H1 (cell line): ENCODE data around the gene YPEL4. TPM values are rescaled to one million over a fixed set of nuclear protein-coding genes. Genes with fewer than 3 reads are reported as not detected.

Experiments used
- CTCF ChIA-PET: fragments of 300-600 bp; sonication (Branson Sonifier 250); formaldehyde crosslinking; loops from one replicate; lab custom pipeline; 2021; ENCODE audit not compliant: partially characterized antibody; lab: Charles Lee
- POLR2A ChIA-PET: fragments of 300-600 bp; sonication (Branson Sonifier 250); formaldehyde crosslinking; loops from one replicate; lab custom pipeline; 2021; ENCODE audit warnings: inconsistent platforms; ENCODE audit not compliant: partially characterized antibody; lab: Charles Lee
- DNase-seq, 2 experiments: peaks; one replicate each; pipeline versions ENCODE4 v3.0.0 to v3.0.0-alpha.2; 2010 to 2022; ENCODE audit warnings: low spot score in 2 of 2, low read depth in 1 of 2, mixed read lengths in 1 of 2
- FAIRE-seq: peaks from 2 replicates; lab custom pipeline; 2011; peaks lifted over from hg19 to GRCh38; lab: Jason Lieb, UNC
- H2AFZ ChIP-seq: 2 replicates; pipeline ENCODE4 v1.8.1; 2012; ENCODE audit warnings: low read length, inconsistent platforms
- H2AK5ac ChIP-seq: 2 replicates; pipeline ENCODE4 v1.6.1; 2013; ENCODE audit warnings: low read depth, low read length
- H2BK120ac ChIP-seq: replicated peaks from 2 replicates; pipeline ENCODE3; 2013; ENCODE audit warnings: low read depth, low read length, inconsistent platforms
- H2BK12ac ChIP-seq: 2 replicates; pipeline ENCODE4 v1.6.1; 2013; ENCODE audit warnings: low read depth, low read length
- H2BK15ac ChIP-seq: 2 replicates; pipeline ENCODE4 v1.6.1; 2013; ENCODE audit warnings: low read length
- H2BK20ac ChIP-seq: 2 replicates; pipeline ENCODE4 v1.6.1; 2013; ENCODE audit warnings: low read length
- H2BK5ac ChIP-seq: 2 replicates; pipeline ENCODE4 v1.6.1; 2013; ENCODE audit warnings: low read depth, low read length
- H3K14ac ChIP-seq: 2 replicates; pipeline ENCODE4 v1.6.1; 2013; ENCODE audit warnings: inconsistent platforms; ENCODE audit not compliant: insufficient read length
- H3K18ac ChIP-seq: 2 replicates; pipeline ENCODE4 v1.6.1; 2013; ENCODE audit warnings: low read length; ENCODE audit errors: extremely low read depth
- H3K23ac ChIP-seq: 2 replicates; pipeline ENCODE4 v1.6.1; 2013; ENCODE audit warnings: inconsistent platforms; ENCODE audit not compliant: insufficient read length
- H3K23me2 ChIP-seq: 2 replicates; pipeline ENCODE4 v1.6.1; 2013; ENCODE audit warnings: low read depth, low read length
- H3K27ac ChIP-seq: 2 replicates; pipeline ENCODE4 v1.6.1; 2011; ENCODE audit warnings: low read depth, low read length, inconsistent platforms
- H3K27me3 ChIP-seq, 4 experiments: replicated peaks in 1 of 4; 1 replicate in 1 of 4; 2 replicates in 3 of 4; pipeline versions ENCODE4 v1.6.1 to v1.8.1; 2011 to 2013; ENCODE audit warnings: low read length in 3 of 4, mild to moderate bottlenecking in 3 of 4, inconsistent platforms in 2 of 4, mixed read lengths in 2 of 4, moderate library complexity in 1 of 4; ENCODE audit not compliant: control insufficient read depth in 3 of 4, insufficient read depth in 3 of 4; ENCODE audit errors: extremely low read depth in 1 of 4
- H3K36me3 ChIP-seq, 4 experiments: 2 replicates each; pipeline versions ENCODE4 v1.6.1 to v1.8.1; 2011 to 2013; ENCODE audit warnings: mild to moderate bottlenecking in 4 of 4, low read length in 3 of 4, moderate library complexity in 2 of 4, control low read depth in 1 of 4, inconsistent platforms in 1 of 4; ENCODE audit not compliant: insufficient read depth in 4 of 4, control insufficient read depth in 2 of 4
- H3K4ac ChIP-seq: replicated peaks from 2 replicates; pipeline ENCODE3; 2013; ENCODE audit warnings: low read length, low read depth, mixed read lengths, inconsistent platforms; ENCODE audit not compliant: insufficient read length
- H3K4me1 ChIP-seq, 4 experiments: replicated peaks in 1 of 4; 1 replicate in 1 of 4; 2 replicates in 3 of 4; pipeline versions ENCODE4 v1.6.1 to v1.8.1; 2011 to 2013; ENCODE audit warnings: low read length in 3 of 4, inconsistent platforms in 2 of 4, mixed read lengths in 1 of 4; ENCODE audit not compliant: insufficient read depth in 4 of 4, control insufficient read depth in 3 of 4
- H3K4me2 ChIP-seq, 2 experiments: 2 replicates each; pipeline versions ENCODE4 v1.6.1 to v1.8.1; 2011 to 2013; ENCODE audit warnings: low read depth in 2 of 2, low read length in 2 of 2, control low read depth in 1 of 2, inconsistent platforms in 1 of 2, mild to moderate bottlenecking in 1 of 2; ENCODE audit not compliant: insufficient read depth in 1 of 2
- H3K4me3 ChIP-seq, 4 experiments: fragments of 200-600, 300-600 bp in 1 of 4; sonication (generic), shearing (Covaris generic), sonication (Bioruptor Twin) in 1 of 4; 2 replicates each; pipeline versions ENCODE4 v1.5.1 to v1.8.1; 2011 to 2016; ENCODE audit warnings: low read length in 4 of 4, low read depth in 3 of 4, control low read depth in 2 of 4, inconsistent platforms in 2 of 4, mild to moderate bottlenecking in 2 of 4, mixed read lengths in 1 of 4, moderate library complexity in 1 of 4; ENCODE audit not compliant: insufficient read depth in 2 of 4; ENCODE audit errors: extremely low read depth in 1 of 4
- H3K56ac ChIP-seq: replicated peaks from 2 replicates; pipeline ENCODE3; 2013; ENCODE audit warnings: low read depth, mild to moderate bottlenecking, mixed read lengths, low read length, inconsistent platforms; ENCODE audit not compliant: insufficient read length
- H3K79me1 ChIP-seq: 2 replicates; pipeline ENCODE4 v1.6.1; 2013; ENCODE audit warnings: low read depth, low read length, control low read depth
- H3K79me2 ChIP-seq, 2 experiments: 2 replicates each; pipeline versions ENCODE4 v1.6.1 to v1.8.1; 2012 to 2013; ENCODE audit warnings: low read length in 2 of 2, mild to moderate bottlenecking in 2 of 2, inconsistent platforms in 1 of 2; ENCODE audit not compliant: insufficient read depth in 2 of 2, control insufficient read depth in 1 of 2
- H3K9ac ChIP-seq, 4 experiments: replicated peaks in 1 of 4; 1 replicate in 1 of 4; 2 replicates in 3 of 4; pipeline versions ENCODE4 v1.6.1 to v1.8.1; 2011 to 2013; ENCODE audit warnings: low read depth in 3 of 4, low read length in 3 of 4, control low read depth in 2 of 4, mild to moderate bottlenecking in 2 of 4, moderate library complexity in 2 of 4, inconsistent platforms in 1 of 4; ENCODE audit errors: extremely low read depth in 1 of 4
- H3K9me3 ChIP-seq, 2 experiments: 2 replicates each; pipeline versions ENCODE4 v1.6.1 to v1.8.1; 2012 to 2013; ENCODE audit warnings: mild to moderate bottlenecking in 2 of 2, moderate library complexity in 2 of 2, control low read depth in 1 of 2, inconsistent platforms in 1 of 2, low read depth in 1 of 2, low read length in 1 of 2, mixed read lengths in 1 of 2; ENCODE audit not compliant: insufficient read depth in 2 of 2
- H4K20me1 ChIP-seq, 2 experiments: replicated peaks in 1 of 2; 2 replicates each; pipeline versions ENCODE3 to v1.8.1; 2011 to 2013; ENCODE audit warnings: inconsistent platforms in 2 of 2, low read length in 2 of 2, mild to moderate bottlenecking in 1 of 2; ENCODE audit not compliant: insufficient read depth in 2 of 2, control insufficient read depth in 1 of 2
- H4K5ac ChIP-seq: 2 replicates; pipeline ENCODE4 v1.6.1; 2013; ENCODE audit warnings: low read length, low read depth, mixed read lengths, inconsistent platforms; ENCODE audit not compliant: insufficient read length
- H4K8ac ChIP-seq: 2 replicates; pipeline ENCODE4 v1.8.0; 2013; ENCODE audit warnings: mild to moderate bottlenecking, moderate library complexity, low read length, inconsistent platforms; ENCODE audit not compliant: insufficient read depth; ENCODE audit errors: extremely low read depth
- H4K91ac ChIP-seq: replicated peaks from 2 replicates; pipeline ENCODE3; 2013; ENCODE audit warnings: low read length, mixed read lengths, inconsistent platforms; ENCODE audit not compliant: insufficient read length
- FOSL1 ChIP-seq: IDR thresholded peaks from 2 replicates; pipeline ENCODE4 v1.6.1; 2011; ENCODE audit warnings: mild to moderate bottlenecking, low read depth, low read length, moderate library complexity; ENCODE audit not compliant: insufficient read depth
- POLR2A ChIP-seq, 2 experiments: IDR thresholded peaks; 1 replicate in 1 of 2; 2 replicates in 1 of 2; pipeline ENCODE4 v1.6.1; 2011; ENCODE audit warnings: low read depth in 2 of 2, low read length in 2 of 2, mild to moderate bottlenecking in 2 of 2; ENCODE audit errors: control extremely low read depth in 1 of 2
- WGBS, 2 experiments: shearing (Covaris generic) in 1 of 2; methylation state at CpG; one replicate each; pipeline versions ENCODE4 v1.1.6 to v1.1.7; 2013 to 2015; ENCODE audit warnings: low lambda C conversion rate in 2 of 2, mixed read lengths in 2 of 2, inconsistent platforms in 1 of 2, low coverage in 1 of 2, missing lambda C conversion rate in 1 of 2; ENCODE audit not compliant: insufficient replicate concordance in 2 of 2, insufficient coverage in 1 of 2, insufficient read length in 1 of 2; ENCODE audit errors: extremely low coverage in 1 of 2, missing lambda C conversion rate in 1 of 2; 5-methylcytosine and 5-hydroxymethylcytosine counted together
- polyA plus RNA-seq, 7 experiments: library from polyadenylated mRNA; depleted of rRNA in 3 of 7; stranded (reverse) in 5 of 7; unstranded in 2 of 7; fragments of >200 nt in 5 of 7; fragments of 200-250 nt in 2 of 7; gene quantifications; 1 replicate in 5 of 7; 2 replicates in 1 of 7; 4 replicates in 1 of 7; pipeline versions ENCODE4 v1.2.1 to v1.2.3, GENCODE V29; 2011 to 2013; ENCODE audit warnings: missing spikeins in 2 of 7, mixed read lengths in 2 of 7
- total RNA-seq: library from RNA; stranded (reverse); fragmentation: NEBNext Ultra II Directional; extraction: Animal tissue kit (Norgen Biotek cat#: 25700); gene quantifications from 2 replicates; pipeline ENCODE4 v1.2.1, GENCODE V29; 2021

YPEL4 gene
- total and polyA plus RNA-seq, 2 of the 8 experiments (the other 6 are each of a cell fraction or from before 2014, with no cell fraction given): 0.13 to 0.38 TPM

GRCh38 chr11:57640068-57640800, 9.5 kb downstream of the YPEL4 start:
- Histone ChIP-seq H2BK20ac (peak overlapping the region; percentile 86; the same call in 1 of the 2 replicates), H3K4me1 (peaks cover 19 to 37% (median 24%) of the 10 kb centered on the region in 4 experiments), H4K5ac (peak overlapping the region; percentile 90), H3K4me3 (peak overlapping the region; percentile 94 to 100 (median 98)), H2BK120ac (peak overlapping the region; percentile 98), H3K79me2 (peaks cover 0 to 38% of the 10 kb centered on the region in 2 experiments; a peak in 2 of 4 replicates), H3K36me3 (peaks cover 9 to 29% (median 13%) of the 10 kb centered on the region in 4 experiments; a peak in 6 of 8 replicates), H2BK15ac (peak overlapping the region; percentile 88; the same call in 1 of the 2 replicates), H2BK5ac (peak overlapping the region; percentile 98), H2BK12ac (peak overlapping the region; percentile 95; the same call in 1 of the 2 replicates), H3K9me3 (no peaks in the 10 kb centered on the region), H3K23me2 (peaks cover 17% of the 10 kb centered on the region), H3K14ac (peak overlapping the region; percentile 69), H3K79me1 (peaks cover 10% of the 10 kb centered on the region; the same call in 1 of the 2 replicates), H2AK5ac (peak overlapping the region; percentile 41; the same call in 1 of the 2 replicates), H3K27ac (peak overlapping the region; percentile 89), H4K8ac (peak overlapping the region; percentile 84), H3K18ac (peak overlapping the region; percentile 94), H3K4ac (peak overlapping the region; percentile 97), H2AFZ (no peak overlapping the region), H3K9ac (peak overlapping the region in 3 of 4 experiments; percentile 68 to 82 (median 81); a peak in 6 of 7 replicates), H3K27me3 (no peaks in the 10 kb centered on the region), H3K56ac (peak overlapping the region; percentile 96), H3K4me2 (peak overlapping the region; percentile 91 to 94), H3K23ac (no peak overlapping the region), H4K20me1 (peaks cover 19 to 28% of the 10 kb centered on the region in 2 experiments), H4K91ac (peak overlapping the region; percentile 100)
- WGBS, 2 experiments: 17% methylated on average over 9 of the region's 9 CpGs; no CpG with 5 or more reads in 1 of the 2 experiments
- CTCF ChIA-PET: interaction anchor here (0.6 to 14.3 kb wide), 50 partner anchors 8 to 297 kb away, joined by 3 to 357 read pairs (median 6); partner anchors contain the start of genes RTN4RL2, SERPING1, UBE2L6 and YPEL4
- TF ChIP-seq FOSL1: no peak
- TF ChIP-seq POLR2A (IDR thresholded peaks at IDR 0.05; ENCODE audit: control extremely low read depth in 1 of 2, low read depth in 2 of 2, low read length in 2 of 2): peak in 1 of 2 experiments; percentile 3; a peak in 2 of 3 replicates
- DNase-seq: no peak
- POLR2A ChIA-PET: interaction anchor here (0.7 to 29.6 kb wide), 49 partner anchors 8 to 345 kb away, joined by 3 to 1546 read pairs (median 6); partner anchors contain the start of genes CLP1, MED19, RTN4RL2 and SELENOH
- no peak for FAIRE-seq
